OCI-LY7 (cell line): ENCODE results near the gene TFAP2E.

ENCODE experiments used
- EZH2phosphoT487 ChIP-seq: fragments of 200-600 bp; sonication (generic); IDR thresholded peaks from 2 replicates; pipeline ENCODE4 v1.6.1; 2018; ENCODE audit warnings: low read depth, borderline replicate concordance, mild to moderate bottlenecking, mixed run types, antibody characterized with exemption, low read length, moderate library complexity, mixed read lengths
- TF ChIP-seq, protein P1 (sequence below): fragments of 200-600 bp; sonication (generic); conservative IDR thresholded peaks from 2 replicates; pipeline ENCODE4 v1.5.1; 2014; ENCODE audit warnings: mild to moderate bottlenecking, antibody characterized with exemption, low read length, moderate library complexity, mixed read lengths

DNA sequence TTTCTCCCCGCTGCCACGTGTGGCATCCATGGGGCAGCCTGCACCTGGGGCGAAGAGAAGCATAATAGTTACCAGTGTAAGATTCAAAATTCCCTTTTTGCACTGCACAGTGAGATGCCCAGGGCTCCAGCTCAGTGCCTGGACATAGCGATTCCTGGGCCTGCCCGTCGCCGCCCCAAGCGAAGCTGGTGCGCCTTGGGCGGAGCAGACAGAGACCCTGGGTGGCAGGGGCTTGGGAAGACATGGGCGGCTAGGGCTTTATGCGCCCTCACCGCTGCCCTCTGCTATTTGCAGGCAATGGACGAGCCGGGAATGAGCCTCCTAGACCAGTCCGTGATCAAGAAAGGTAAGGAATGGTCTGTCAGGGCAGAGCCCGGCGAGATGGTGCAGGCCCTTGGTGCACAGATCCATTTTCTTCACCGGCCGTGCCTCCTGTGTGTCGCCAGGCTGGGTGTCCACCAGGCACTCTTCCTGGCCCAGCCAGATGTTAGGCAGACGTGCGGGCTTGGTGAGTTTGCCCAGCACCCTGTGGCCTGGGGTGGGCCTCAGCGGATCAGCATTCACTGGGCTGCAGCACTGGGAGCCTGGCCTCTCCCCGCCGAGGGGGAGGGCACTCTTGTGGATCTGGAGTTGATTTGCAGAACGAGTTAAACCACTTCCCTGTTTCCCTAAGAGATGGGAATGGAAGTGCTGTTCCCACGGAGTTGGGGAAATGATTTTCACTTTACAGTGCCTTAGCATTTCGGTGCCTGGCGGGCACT lies 1.7 kb downstream of the TFAP2E start:
- TF ChIP-seq, protein P1, sequence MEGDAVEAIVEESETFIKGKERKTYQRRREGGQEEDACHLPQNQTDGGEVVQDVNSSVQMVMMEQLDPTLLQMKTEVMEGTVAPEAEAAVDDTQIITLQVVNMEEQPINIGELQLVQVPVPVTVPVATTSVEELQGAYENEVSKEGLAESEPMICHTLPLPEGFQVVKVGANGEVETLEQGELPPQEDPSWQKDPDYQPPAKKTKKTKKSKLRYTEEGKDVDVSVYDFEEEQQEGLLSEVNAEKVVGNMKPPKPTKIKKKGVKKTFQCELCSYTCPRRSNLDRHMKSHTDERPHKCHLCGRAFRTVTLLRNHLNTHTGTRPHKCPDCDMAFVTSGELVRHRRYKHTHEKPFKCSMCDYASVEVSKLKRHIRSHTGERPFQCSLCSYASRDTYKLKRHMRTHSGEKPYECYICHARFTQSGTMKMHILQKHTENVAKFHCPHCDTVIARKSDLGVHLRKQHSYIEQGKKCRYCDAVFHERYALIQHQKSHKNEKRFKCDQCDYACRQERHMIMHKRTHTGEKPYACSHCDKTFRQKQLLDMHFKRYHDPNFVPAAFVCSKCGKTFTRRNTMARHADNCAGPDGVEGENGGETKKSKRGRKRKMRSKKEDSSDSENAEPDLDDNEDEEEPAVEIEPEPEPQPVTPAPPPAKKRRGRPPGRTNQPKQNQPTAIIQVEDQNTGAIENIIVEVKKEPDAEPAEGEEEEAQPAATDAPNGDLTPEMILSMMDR = no peak
- no peak for TF ChIP-seq EZH2phosphoT487
